Right renal cortex interstitium (tissue), 3 donors: ENCODE results near the gene MSANTD1. TPM values are rescaled to one million over a fixed set of nuclear protein-coding genes. Genes with fewer than 3 reads are reported as not detected.

Source experiments
- DNase-seq, 3 donors: peaks; one replicate each; pipeline ENCODE4 v3.0.0-alpha.2; 2013; ENCODE audit warnings: low read depth in 3 of 3, low spot score in 2 of 3
- polyA plus RNA-seq, 3 donors: library from polyadenylated mRNA; unstranded; fragments of 120-200 nt; gene quantifications; one replicate each; pipeline ENCODE4 v1.2.1, GENCODE V29; 2013; ENCODE audit not compliant: insufficient read length in 3 of 3

MSANTD1 gene
- polyA plus RNA-seq, 3 donors: 0.29 to 0.42 (median 0.35) TPM

GRCh38 chr4:3246458-3247398 lies 2.2 kb upstream of the MSANTD1 start:
- DNase-seq: no peak

GRCh38 chr4:3247399-3248177 lies 1.4 kb upstream of the MSANTD1 start:
- DNase-seq: no peak

GRCh38 chr4:3248178-3248480 lies 830 bp upstream of the MSANTD1 start:
- no peak for DNase-seq

- DNase-seq: no peak
Observed at GRCh38 chr4:3249711-3250437, 915 bp downstream of the MSANTD1 start.

- no peak for DNase-seq
Observed at GRCh38 chr4:3250438-3250955, 1.5 kb downstream of the MSANTD1 start.

- no peak for DNase-seq
Observed at GRCh38 chr4:3250956-3251690, 2.2 kb downstream of the MSANTD1 start.

- no peak for DNase-seq
Observed at GRCh38 chr4:3251691-3252479, 2.9 kb downstream of the MSANTD1 start.

GRCh38 chr4:3252480-3252828 lies 3.5 kb downstream of the MSANTD1 start:
- no peak for DNase-seq

- no peak for DNase-seq
Observed at GRCh38 chr4:3252831-3253641, 4.1 kb downstream of the MSANTD1 start.

GRCh38 chr4:3253808-3254207 lies 4.8 kb downstream of the MSANTD1 start:
- DNase-seq: no peak

GRCh38 chr4:3254302-3255131 lies 5.6 kb downstream of the MSANTD1 start:
- no peak for DNase-seq

GRCh38 chr4:3255611-3256186 lies 6.7 kb downstream of the MSANTD1 start:
- DNase-seq: no peak

GRCh38 chr4:3256230-3257102 lies 7.5 kb downstream of the MSANTD1 start:
- no peak for DNase-seq

- no peak for DNase-seq
Observed at GRCh38 chr4:3257103-3257555, 8.2 kb downstream of the MSANTD1 start.

GRCh38 chr4:3257556-3258482 lies 8.9 kb downstream of the MSANTD1 start:
- DNase-seq: no peak
